Measurements from ENCODE around the gene YPEL4. TPM values are rescaled to one million over a fixed set of nuclear protein-coding genes. Genes with fewer than 3 reads are reported as not detected.
"Not testable (repeated sequence)": the region's sequence is repeated elsewhere in the genome, so short reads cannot be mapped to it uniquely, and the experiment has no call there.

YPEL4 gene, protein sequence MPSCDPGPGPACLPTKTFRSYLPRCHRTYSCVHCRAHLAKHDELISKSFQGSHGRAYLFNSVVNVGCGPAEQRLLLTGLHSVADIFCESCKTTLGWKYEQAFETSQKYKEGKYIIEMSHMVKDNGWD
- polyA plus RNA-seq (2013, experiment 1 of 2; ENCODE audit: insufficient read length) = 0.46 TPM
- polyA plus RNA-seq (2013, experiment 2 of 2; ENCODE audit: insufficient read length) = 0.81 TPM

DNA sequence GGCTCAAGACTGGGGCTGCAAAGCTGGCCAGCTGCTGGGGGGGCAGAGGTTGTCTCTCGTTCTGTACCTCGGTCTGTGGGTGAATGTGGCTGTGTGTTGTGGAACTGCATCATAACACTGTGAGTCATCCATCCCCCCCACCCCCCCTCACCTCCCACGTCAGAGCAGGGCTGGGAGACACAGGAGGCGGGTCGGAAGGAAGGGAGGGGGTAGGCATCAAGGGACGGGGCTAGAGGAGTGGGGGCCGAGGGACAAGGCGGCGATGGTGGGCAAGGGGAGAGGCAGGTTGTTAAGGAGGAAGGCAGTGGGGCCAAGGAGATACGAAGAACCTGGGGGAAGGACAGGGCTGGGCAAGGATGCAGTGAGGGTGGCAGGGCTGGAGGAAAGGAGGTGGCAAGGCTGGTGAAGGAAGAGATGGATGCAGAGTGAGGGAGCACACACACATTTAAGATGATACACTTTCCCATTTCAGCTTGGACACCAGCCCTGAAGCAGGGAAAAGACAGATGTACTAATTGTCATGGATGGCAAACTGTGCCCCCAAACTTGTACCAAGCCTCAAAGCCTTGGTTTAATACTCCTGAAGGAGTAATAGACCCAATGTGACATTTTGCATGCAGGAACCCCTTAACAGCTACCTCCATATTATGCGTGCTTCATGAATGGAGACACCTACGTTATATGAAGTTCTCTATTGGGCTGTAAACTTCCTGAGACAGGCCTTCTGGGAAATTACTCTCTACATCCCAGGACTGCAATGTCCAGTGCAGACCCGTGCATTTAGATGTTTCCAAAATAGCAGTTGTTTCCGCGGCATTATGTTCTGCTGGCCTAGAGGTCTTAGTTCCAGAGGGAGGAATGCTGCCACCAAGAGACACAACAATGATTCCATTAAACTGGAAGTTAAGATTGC, at the start of gene YPEL4:
YPEL4 (minus strand) TSS at position 87 of the 913 bp plus-strand sequence. CDS start 2,805 bp downstream, outside the sequence.
- DNase-seq = peak; percentile 82

DNA sequence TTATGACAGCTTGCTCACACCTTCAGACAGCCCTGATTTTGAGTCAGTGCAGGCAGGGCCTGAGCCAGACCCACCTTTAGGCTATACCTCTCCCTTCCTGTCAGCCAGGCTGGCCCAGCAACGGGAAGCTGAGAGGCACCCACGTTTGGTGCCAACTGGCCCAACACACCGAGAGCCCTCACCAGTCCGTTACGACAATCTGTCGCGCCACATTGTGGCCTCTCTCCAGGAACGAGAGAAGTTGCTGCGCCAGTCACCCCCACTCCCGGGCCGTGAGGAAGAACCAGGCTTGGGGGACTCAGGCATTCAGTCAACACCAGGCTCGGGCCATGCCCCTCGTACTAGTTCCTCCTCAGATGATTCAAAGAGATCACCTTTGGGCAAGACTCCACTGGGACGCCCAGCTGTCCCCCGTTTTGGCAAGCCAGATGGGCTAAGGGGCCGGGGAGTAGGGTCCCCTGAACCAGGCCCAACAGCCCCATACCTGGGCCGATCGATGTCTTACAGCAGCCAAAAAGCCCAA, 49.2 kb upstream of the YPEL4 start:
- DNase-seq = no peak

GRCh38 chr11:57690474-57690873, 40.8 kb upstream of the YPEL4 start:
- not testable (repeated sequence) for DNase-seq

- no peak for DNase-seq
Observed at GRCh38 chr11:57681168-57681567, 31.5 kb upstream of the YPEL4 start.

GRCh38 chr11:57680552-57680874, 30.8 kb upstream of the YPEL4 start:
- DNase-seq = no peak

DNA sequence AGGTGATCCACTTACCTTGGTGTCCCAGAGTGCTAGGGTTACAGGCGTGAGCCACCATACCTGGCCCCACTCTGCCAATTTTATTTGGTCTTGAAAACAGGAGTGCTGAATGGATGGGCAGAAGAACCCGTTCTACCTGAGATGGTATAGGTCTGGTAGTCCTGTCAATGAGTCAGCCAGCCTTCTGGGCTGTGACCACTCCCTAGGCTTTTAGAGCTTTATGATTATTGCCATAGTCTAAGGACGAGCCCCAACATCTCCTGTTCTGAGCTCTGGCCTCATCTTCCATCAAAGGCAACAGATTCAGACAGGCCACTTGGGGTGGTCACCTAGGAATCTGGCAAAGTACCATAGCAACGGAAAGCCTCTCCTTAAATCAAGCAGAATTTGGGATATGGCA, 29.7 kb upstream of the YPEL4 start:
- DNase-seq = no peak

GRCh38 chr11:57675176-57675941, 25.6 kb upstream of the YPEL4 start:
- no peak for DNase-seq

GRCh38 chr11:57674251-57674650, 24.5 kb upstream of the YPEL4 start:
- no peak for DNase-seq

DNA sequence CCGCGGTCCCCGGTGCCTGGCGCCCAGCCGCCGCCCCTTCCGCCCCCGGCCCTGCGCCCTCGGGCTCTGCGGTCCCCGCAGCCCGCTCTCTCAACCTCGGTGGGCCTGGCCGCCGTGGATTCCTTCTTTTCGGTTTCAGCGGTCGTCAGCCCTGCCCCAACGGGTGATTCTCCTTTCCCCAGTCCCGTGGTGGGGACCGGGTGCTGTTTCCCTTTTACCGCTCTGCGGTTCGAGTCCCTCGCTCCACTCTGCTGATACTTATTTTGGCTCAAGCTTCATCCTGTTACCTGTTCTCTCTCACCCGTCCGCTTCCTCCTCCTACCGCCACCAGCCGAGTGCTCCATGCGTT, 18.7 kb upstream of the YPEL4 start:
- no peak for DNase-seq

- DNase-seq = peak; percentile 100
Observed at GRCh38 chr11:57667736-57668433, 18.2 kb upstream of the YPEL4 start, which contains the start of gene ZDHHC5. TSS of gene ZDHHC5 (plus strand) at chr11:57668114. CDS start at chr11:57673091, 4,977 bp downstream.

DNA sequence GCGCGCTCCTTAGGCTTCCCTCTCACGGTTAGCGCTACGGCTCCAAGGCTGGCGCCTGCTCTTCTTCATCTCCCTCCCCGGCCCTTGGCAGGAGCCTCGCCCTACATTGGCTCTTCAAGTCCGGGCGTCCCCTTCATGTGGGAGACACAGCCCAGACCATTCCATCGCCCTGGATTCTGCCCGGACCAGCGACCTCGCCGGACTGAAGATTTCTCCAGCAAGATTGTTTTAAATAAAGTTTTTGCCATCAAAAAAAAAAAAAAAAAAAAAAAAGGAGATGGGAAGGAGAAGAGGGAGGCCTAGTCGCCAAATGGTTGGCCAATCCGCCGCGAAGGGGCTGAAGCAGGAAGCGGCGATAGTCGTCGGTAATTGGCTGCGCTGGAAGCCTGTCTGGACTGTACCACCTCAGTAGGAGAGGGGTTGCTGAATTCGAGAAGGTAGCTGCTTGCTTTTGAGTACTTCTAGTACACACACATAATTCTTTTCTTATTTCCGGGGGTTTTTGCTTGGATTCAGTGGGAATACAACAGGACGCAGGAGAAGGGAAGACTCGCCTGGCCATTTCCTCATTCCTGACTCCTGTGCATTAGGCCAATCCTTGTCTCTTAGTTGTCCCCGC, 17.5 kb upstream of the YPEL4 start:
- peak; percentile 99 for DNase-seq

GRCh38 chr11:57663975-57664374, 14.3 kb upstream of the YPEL4 start:
- DNase-seq = no peak

GRCh38 chr11:57662893-57663292, 13.2 kb upstream of the YPEL4 start:
- DNase-seq = no peak

GRCh38 chr11:57659669-57660068, 10.0 kb upstream of the YPEL4 start:
- DNase-seq = no peak

GRCh38 chr11:57658023-57658361, 8.3 kb upstream of the YPEL4 start:
- no peak for DNase-seq

DNA sequence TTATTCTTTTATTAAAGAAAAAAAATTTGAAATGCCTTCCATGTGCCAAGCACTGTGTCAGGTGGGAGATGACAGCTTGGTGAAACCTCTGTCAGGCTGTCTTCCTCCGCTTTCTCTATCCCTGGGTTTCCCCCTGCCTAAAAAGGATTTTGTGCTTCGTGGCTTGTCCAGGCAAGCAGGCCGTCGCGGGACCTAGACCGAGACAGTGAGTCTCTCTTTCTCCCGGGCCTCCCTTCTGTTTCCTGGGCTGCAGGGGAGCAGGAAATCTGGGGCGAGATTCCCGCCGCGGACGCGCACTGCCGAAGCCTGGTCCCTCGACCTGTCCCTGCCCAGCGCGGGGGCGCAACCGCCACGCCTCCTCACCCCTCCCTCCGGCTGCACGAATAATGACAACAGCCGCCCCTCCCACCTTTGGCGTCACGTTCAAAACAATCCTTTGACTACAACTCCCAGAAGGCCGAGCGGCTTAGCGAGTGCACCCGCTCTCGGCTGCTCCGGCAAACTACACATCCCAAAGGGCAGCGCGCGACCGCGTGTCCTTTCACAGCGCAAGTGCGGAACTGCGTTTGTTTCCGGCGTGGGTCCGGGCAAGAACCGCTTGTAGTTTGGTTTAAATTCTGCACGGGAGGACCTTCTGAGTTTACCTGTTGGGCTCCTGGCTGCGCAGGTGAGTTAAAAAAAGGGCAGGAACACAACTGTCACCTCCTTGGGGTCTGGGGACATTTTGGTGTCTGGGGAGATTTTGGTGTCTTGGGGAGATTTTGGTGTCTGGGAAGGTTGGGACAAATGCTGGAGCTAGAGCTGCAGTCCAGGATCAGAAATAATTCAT, 7.7 kb upstream of the YPEL4 start, which contains the start of gene CLP1:
CLP1 (plus strand) TSS at position 569 of the 829 bp plus-strand sequence. CDS start 1,715 bp downstream, outside the sequence.
- DNase-seq = peak; percentile 98

DNA sequence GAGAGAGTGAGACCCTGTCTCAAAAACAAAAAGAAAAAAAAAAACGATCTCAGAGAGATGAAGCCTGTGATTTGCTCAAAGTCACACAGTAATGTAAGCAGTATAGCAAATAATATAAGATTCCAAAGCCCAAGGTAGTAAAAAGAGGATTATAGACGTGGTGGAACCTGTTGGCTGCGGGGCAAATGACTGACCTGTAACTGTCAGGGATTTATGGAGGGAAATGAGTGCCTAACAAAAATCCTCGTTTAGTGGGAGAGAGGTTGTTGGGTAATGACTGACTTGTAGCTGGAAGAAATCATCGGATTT, 7.1 kb upstream of the YPEL4 start:
- no peak for DNase-seq

DNA sequence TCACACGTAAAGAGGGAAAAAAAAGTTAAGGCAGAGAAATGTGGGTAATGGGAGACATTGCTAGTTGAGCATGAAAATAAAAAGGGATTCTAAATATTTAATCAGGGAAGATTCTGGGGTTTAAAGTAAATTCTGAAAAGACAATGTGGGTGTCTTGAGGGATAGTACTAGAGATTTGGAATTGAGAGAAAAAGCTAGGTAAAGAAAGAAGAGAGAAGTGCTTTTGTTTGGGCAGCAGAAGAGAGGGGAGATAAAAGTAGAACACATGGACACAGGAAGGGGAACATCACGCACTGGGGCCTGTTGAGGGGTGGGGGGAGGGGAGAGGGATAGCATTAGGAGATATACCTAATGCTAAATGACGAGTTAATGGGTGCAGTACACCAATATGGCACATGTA, 3.5 kb upstream of the YPEL4 start:
- DNase-seq = no peak

GRCh38 chr11:57652662-57653061, 3.0 kb upstream of the YPEL4 start:
- DNase-seq = no peak

DNA sequence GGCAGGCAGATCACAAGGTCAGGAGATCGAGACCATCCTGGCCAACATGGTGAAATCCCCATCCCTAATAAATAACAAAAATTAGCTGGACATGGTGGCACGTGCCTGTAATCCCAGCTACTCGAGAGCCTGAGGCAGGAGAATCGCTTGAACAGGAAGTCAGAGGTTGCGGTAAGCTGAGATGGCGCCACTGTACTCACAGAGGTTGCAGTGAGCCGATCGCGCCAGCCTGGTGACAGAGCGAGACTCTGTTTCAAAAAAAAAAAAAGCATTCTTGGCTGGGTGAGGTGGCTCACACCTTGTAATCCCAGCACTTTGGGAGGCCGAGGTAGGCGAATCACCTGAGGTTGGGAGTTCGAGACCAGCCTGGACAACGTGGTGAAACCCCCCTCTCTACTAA, 2.5 kb upstream of the YPEL4 start:
- DNase-seq = not testable (repeated sequence)

- no peak for DNase-seq
Observed at GRCh38 chr11:57651408-57651807, 1.7 kb upstream of the YPEL4 start.
